Left lung (tissue), 10 donors: ENCODE data around the gene PAX8. TPM values are rescaled to one million over a fixed set of nuclear protein-coding genes. Genes with fewer than 3 reads are reported as not detected.

Experiments
- ATAC-seq: fragments of 200-7000 bp; cut with Tn5 transposase; one replicate; pipeline ENCODE4 v1.9.1; 2020; ENCODE audit warnings: moderate library complexity
- DNase-seq, 4 donors: peaks; one replicate each; pipeline ENCODE4 v3.0.0-alpha.2; 2013 to 2020
- H3K27ac ChIP-seq, 2 donors: fragments of 200-600 bp; sonication (generic) in 1 of 2; one replicate each; pipeline versions ENCODE4 v1.5.0 to v1.8.0; 2020 to 2021
- H3K27me3 ChIP-seq, 2 donors: fragments of 200-600 bp; sonication (generic) in 1 of 2; one replicate each; pipeline versions ENCODE4 v1.5.0 to v1.8.0; 2020 to 2021
- H3K36me3 ChIP-seq, 2 donors: fragments of 200-600 bp; sonication (generic) in 1 of 2; one replicate each; pipeline versions ENCODE4 v1.5.0 to v1.8.0; 2020 to 2021
- H3K4me1 ChIP-seq, 2 donors: fragments of 200-600 bp; one replicate each; pipeline ENCODE4 v1.8.0; 2021
- H3K4me3 ChIP-seq, 2 donors: fragments of 200-600 bp; sonication (generic) in 1 of 2; one replicate each; pipeline versions ENCODE4 v1.5.0 to v1.8.0; 2020 to 2021; ENCODE audit warnings: mild to moderate bottlenecking in 1 of 2
- H3K9me3 ChIP-seq, 2 donors: fragments of 200-600 bp; sonication (generic) in 1 of 2; one replicate each; pipeline versions ENCODE4 v1.5.0 to v1.8.0; 2020 to 2021
- intact Hi-C, 2 donors: fragments of 100-400 bp; cut with DNase I; formaldehyde crosslinking; loops; one replicate each; pipeline versions ENCODE4 v1.11.2 to v1.14.2; 2022
- polyA plus RNA-seq, 6 donors: library from polyadenylated mRNA; unstranded; fragments of 120-200 nt; gene quantifications; one replicate each; pipeline ENCODE4 v1.2.1, GENCODE V29; 2013; ENCODE audit not compliant: insufficient read length in 6 of 6
- total RNA-seq, 2 donors: library from RNA; stranded (reverse); fragmentation: NEBNext Ultra II Directional; extraction: Animal tissue kit (Norgen Biotek cat#: 25700); gene quantifications; one replicate each; pipeline ENCODE4 v1.2.1, GENCODE V29; 2021
- TF ChIP-seq, protein P1 (sequence below), 2 donors: fragments of 200-600 bp; sonication (generic) in 1 of 2; IDR thresholded peaks; one replicate each; pipeline versions ENCODE4 v1.5.0 to v1.8.0; 2021; ENCODE audit warnings: antibody characterized with exemption in 2 of 2
- donor health status: DM: no; HTN: yes; CAD: no.
- donor health status: DM: no; HTN: no; CAD: no.

Gene PAX8
- total and polyA plus RNA-seq, 8 donors: 2.6 to 16.8 (median 6.4) TPM

DNA sequence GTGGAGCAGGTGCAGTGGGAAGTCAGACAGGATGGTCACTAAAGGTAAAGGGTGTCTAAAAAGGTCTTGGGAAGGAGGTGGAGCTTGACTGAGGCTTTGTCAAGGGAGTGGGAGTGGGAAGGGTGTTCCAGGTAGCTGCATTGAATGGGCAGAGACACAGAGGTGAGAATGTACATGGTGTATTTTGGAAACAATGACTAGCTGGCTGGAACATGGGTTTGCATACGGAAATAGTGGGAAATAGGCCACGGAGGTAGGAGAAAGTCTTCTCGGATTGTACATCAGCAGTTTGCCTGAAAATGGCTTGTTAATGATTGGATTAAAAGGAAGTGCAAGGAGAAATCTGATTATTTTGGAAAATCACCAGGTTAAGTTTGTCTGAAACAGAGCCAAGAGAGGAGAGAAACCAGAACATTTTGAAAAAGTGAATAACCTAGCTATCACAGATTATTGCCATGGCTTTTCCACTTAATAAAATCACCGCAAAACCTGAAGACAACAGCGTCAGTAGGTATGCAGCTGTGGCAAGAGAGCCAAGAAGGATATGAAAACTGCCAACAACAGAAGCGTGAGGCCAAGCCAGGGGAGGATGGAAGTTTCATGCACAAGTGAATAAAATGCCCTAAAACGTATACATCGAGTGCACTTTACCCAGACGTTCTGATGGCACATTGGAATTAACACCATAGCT is 13.9 kb downstream of the PAX8 start:
- no peaks in the 10 kb centered on the region for H3K27me3 ChIP-seq
- TF ChIP-seq, protein P1, sequence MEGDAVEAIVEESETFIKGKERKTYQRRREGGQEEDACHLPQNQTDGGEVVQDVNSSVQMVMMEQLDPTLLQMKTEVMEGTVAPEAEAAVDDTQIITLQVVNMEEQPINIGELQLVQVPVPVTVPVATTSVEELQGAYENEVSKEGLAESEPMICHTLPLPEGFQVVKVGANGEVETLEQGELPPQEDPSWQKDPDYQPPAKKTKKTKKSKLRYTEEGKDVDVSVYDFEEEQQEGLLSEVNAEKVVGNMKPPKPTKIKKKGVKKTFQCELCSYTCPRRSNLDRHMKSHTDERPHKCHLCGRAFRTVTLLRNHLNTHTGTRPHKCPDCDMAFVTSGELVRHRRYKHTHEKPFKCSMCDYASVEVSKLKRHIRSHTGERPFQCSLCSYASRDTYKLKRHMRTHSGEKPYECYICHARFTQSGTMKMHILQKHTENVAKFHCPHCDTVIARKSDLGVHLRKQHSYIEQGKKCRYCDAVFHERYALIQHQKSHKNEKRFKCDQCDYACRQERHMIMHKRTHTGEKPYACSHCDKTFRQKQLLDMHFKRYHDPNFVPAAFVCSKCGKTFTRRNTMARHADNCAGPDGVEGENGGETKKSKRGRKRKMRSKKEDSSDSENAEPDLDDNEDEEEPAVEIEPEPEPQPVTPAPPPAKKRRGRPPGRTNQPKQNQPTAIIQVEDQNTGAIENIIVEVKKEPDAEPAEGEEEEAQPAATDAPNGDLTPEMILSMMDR (IDR thresholded peaks at IDR 0.05): no peak
- H3K4me3 ChIP-seq: no peak overlapping the region
- ATAC-seq: no peak
- no peak overlapping the region for H3K27ac ChIP-seq
- no peaks in the 10 kb centered on the region for H3K36me3 ChIP-seq
- no peak for DNase-seq
- no peaks in the 10 kb centered on the region for H3K9me3 ChIP-seq
- intact Hi-C loops: no loop called here
- no peaks in the 10 kb centered on the region for H3K4me1 ChIP-seq

DNA sequence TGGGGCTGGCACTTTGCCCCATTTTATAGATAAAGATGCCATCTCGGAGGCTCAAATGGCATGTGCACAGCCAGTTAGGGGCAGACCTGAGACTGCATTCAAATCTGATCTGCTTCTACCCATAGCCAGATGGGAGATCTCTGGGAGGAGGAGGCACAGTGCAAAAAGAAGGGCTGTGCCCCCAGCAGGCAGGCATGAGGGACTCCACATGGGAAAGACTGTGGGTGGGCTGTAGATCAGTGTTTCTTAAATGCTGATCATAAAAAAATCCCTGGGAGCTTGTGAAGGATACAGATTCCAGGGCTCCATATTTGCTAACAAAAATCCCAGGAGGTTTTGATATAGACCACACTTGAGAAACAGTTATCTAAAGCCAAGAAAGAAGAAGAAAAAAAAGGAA is 15.2 kb downstream of the PAX8 start:
- DNase-seq: no peak
- Histone ChIP-seq H3K4me1 (no peaks in the 10 kb centered on the region), H3K27me3 (no peaks in the 10 kb centered on the region), H3K36me3 (no peaks in the 10 kb centered on the region), H3K27ac (no peak overlapping the region), H3K4me3 (no peak overlapping the region), H3K9me3 (no peaks in the 10 kb centered on the region)
- intact Hi-C loops: no loop called here
- TF ChIP-seq, protein P1 (IDR thresholded peaks at IDR 0.05): no peak
- ATAC-seq: no peak

DNA sequence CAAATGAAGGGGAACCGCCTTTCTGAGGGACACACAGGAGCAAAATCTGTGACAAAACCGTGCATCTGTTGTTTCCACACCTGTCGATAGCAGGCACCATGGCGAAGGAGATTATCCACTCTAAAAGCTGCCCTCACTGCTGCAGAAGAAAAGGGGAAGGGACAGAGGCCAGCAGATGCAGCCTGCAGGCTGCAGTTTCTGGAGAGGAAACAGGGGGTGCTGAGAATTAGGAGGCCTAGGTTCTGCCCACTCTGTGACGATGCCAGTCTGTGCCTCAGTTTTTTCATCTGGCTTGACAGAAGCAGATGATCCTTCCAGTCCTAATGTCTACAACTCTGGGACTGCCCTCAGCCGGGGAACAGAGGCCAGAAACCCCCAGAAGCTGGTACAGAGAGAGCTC is 17.7 kb downstream of the PAX8 start:
- ATAC-seq: no peak
- Histone ChIP-seq H3K36me3 (no peaks in the 10 kb centered on the region), H3K9me3 (no peaks in the 10 kb centered on the region), H3K4me1 (peaks cover 0 to 10% of the 10 kb centered on the region in 2 donors), H3K27ac (no peak overlapping the region), H3K4me3 (no peak overlapping the region), H3K27me3 (no peaks in the 10 kb centered on the region)
- intact Hi-C loops: no loop called here
- no peak for DNase-seq
- TF ChIP-seq, protein P1 (IDR thresholded peaks at IDR 0.05): no peak

DNA sequence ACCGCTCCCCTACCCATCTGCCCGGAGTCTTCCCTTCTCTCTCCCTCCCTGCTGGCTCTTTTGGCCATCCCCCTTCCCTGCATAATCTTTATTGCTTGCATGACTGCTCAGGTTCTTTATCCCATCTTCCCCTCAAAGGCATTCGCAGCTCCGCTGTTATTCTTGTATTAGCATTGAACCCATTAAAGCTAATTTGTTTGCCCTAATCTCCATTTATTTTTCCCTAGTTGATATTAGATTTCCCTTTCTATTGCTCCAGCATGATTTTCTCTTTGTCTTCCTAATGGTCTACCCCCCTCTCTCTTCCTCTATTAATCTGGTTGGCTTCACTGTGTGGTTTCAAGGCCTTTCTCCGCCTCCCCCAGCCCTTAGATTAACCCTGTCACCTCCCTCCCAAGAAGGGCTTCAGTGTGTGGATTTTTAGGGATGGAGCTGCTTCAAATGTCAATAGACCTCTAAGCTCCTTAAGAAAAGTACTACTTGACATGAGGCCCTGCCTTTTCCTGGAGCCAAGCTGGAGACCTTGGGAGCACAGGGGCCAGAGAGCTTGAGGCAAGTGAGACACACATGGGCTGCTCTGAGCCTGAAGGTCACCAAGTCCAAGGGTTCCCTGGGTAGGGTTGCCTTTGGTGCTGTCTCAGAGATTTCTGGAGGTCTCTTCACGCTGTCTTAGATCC is 20.1 kb downstream of the PAX8 start:
- no peaks in the 10 kb centered on the region for H3K27me3 ChIP-seq
- no peaks in the 10 kb centered on the region for H3K36me3 ChIP-seq
- H3K27ac ChIP-seq: no peak overlapping the region
- peak; percentile 76 for ATAC-seq
- TF ChIP-seq, protein P1 (IDR thresholded peaks at IDR 0.05): no peak
- H3K4me1 ChIP-seq: peaks cover 0 to 10% of the 10 kb centered on the region in 2 donors
- no peak for DNase-seq
- H3K9me3 ChIP-seq: no peaks in the 10 kb centered on the region
- intact Hi-C loops: no loop called here
- no peak overlapping the region for H3K4me3 ChIP-seq

DNA sequence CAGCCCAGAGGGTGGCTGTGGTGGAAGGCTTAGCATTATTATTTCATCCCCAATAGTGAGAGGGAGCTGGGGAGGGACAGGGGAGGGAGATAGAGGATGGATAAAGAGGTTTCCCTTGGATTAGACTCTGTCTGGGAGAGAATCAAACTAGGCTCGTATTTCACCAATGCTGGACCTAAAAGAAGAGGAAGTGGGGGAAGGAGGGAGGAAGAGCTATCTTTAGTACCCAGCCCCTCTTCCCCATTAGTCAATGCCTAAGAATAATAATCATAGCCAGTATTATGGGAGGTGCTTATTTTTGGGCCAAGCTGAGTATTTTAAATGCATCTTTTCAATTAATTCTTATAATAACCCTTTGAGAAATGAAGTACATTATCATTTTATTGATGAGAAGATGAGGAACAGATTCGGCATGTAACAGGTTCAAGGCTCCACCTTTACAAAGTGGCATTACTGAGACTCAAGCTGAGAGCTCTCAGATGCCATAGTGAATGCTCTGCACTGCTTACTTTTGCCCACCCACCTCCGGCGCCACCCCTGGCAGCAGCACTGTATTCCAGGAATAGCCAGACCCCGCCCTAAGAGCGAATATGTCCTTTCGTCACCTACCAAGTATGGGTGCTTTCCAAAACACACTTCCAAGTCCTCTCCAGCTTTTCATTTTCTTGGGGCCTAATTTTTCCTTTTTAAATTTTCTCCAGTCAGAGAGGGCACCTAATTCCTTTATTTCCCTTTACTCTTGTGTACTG is 21.0 kb downstream of the PAX8 start:
- TF ChIP-seq, protein P1 (IDR thresholded peaks at IDR 0.05): no peak
- intact Hi-C loops: no loop called here
- no peaks in the 10 kb centered on the region for H3K27me3 ChIP-seq
- no peaks in the 10 kb centered on the region for H3K9me3 ChIP-seq
- H3K4me3 ChIP-seq: no peak overlapping the region
- H3K36me3 ChIP-seq: no peaks in the 10 kb centered on the region
- DNase-seq (peak in 2 of 4 donors; percentile 51 to 59), ATAC-seq (peak; percentile 87)
- no peak overlapping the region for H3K27ac ChIP-seq
- H3K4me1 ChIP-seq: peaks cover 0 to 10% of the 10 kb centered on the region in 2 donors
